WERI-Rb-1 (cell line): ENCODE measurements around the gene KISS1.

Experiments used
- DNase-seq: peaks from one replicate; pipeline ENCODE4 v3.0.0-alpha.2; 2020
- H3K27ac ChIP-seq: fragments of 250-450 bp; sonication (Bioruptor Pico); 2 replicates; pipeline ENCODE4 v1.5.1; 2020; ENCODE audit warnings: mild to moderate bottlenecking, moderate library complexity
- H3K27me3 ChIP-seq: fragments of 250-450 bp; sonication (Bioruptor Pico); 2 replicates; pipeline ENCODE4 v1.5.1; 2021; ENCODE audit warnings: mild to moderate bottlenecking, low read depth, moderate library complexity; ENCODE audit not compliant: insufficient read depth, severe bottlenecking
- H3K36me3 ChIP-seq: fragments of 250-450 bp; sonication (Bioruptor Pico); 2 replicates; pipeline ENCODE4 v1.5.1; 2020; ENCODE audit warnings: mild to moderate bottlenecking, moderate library complexity
- H3K4me3 ChIP-seq: 2 replicates; pipeline ENCODE4 v1.5.1; 2011; ENCODE audit warnings: low read depth, mild to moderate bottlenecking, control low read depth, low read length
- H3K9me3 ChIP-seq: fragments of 250-450 bp; sonication (Bioruptor Pico); 2 replicates; pipeline ENCODE4 v1.5.1; 2021; ENCODE audit warnings: mild to moderate bottlenecking, moderate library complexity; ENCODE audit not compliant: severe bottlenecking
- CTCF ChIP-seq: IDR thresholded peaks from 2 replicates; pipeline ENCODE4 v1.5.1; 2011; ENCODE audit warnings: low read depth, mild to moderate bottlenecking, control low read depth, inconsistent platforms, low read length

The KISS1 gene

GRCh38 chr1:204188959-204189639, 7.2 kb downstream of the KISS1 start:
- no peaks in the 10 kb centered on the region for H3K9me3 ChIP-seq
- DNase-seq, result no peak
- no peaks in the 10 kb centered on the region for H3K27me3 ChIP-seq
- no peak overlapping the region for H3K4me3 ChIP-seq
- H3K36me3 ChIP-seq, result no peaks in the 10 kb centered on the region
- TF ChIP-seq CTCF, result no peak
- H3K27ac ChIP-seq, result no peak overlapping the region

DNA sequence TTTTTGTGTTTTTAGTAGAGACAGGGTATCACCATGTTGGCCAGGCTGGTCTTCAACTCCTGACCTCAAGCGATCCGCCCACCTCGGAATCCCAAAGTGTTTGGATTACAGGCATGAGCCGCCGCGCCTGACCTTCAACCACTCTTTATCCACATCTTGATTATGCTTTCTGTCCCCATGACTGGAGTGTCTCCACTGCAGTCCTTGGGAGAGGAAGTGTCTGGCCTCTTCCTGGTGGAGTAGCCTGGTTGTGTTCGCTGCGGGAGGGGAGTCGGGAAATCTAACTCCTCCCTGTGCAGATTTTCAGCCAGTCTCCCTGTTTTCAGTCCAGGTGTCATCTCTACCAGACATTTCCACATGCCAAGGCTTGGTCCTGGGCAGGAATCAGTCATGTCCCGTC, 9.7 kb downstream of the KISS1 start:
- TF ChIP-seq CTCF, result no peak
- peaks cover 3% of the 10 kb centered on the region for H3K9me3 ChIP-seq
- no peaks in the 10 kb centered on the region for H3K36me3 ChIP-seq
- DNase-seq, result peak; percentile 54
- H3K27me3 ChIP-seq, result no peaks in the 10 kb centered on the region
- no peak overlapping the region for H3K4me3 ChIP-seq
- H3K27ac ChIP-seq, result no peak overlapping the region

- H3K4me3 ChIP-seq, result no peak overlapping the region
- no peak for TF ChIP-seq CTCF
- no peak for DNase-seq
- no peaks in the 10 kb centered on the region for H3K36me3 ChIP-seq
- H3K9me3 ChIP-seq, result peaks cover 24% of the 10 kb centered on the region
- H3K27me3 ChIP-seq, result no peaks in the 10 kb centered on the region
- no peak overlapping the region for H3K27ac ChIP-seq
Observed at GRCh38 chr1:204181116-204181515, 15.2 kb downstream of the KISS1 start.

GRCh38 chr1:204180133-204180532, 16.2 kb downstream of the KISS1 start:
- no peak for TF ChIP-seq CTCF
- DNase-seq, result no peak
- Histone ChIP-seq H3K27me3 (no peaks in the 10 kb centered on the region), H3K36me3 (no peaks in the 10 kb centered on the region), H3K27ac (no peak overlapping the region), H3K4me3 (no peak overlapping the region), H3K9me3 (peaks cover 24% of the 10 kb centered on the region)

GRCh38 chr1:204178487-204179281, 17.6 kb downstream of the KISS1 start:
- DNase-seq, result no peak

More at GRCh38 chr1:204178487-204179281, 17.6 kb downstream of the KISS1 start:
- Histone ChIP-seq H3K27ac (no peak overlapping the region; the same call in 1 of the 2 replicates), H3K9me3 (peaks cover 24% of the 10 kb centered on the region), H3K4me3 (no peak overlapping the region), H3K36me3 (no peaks in the 10 kb centered on the region), H3K27me3 (no peaks in the 10 kb centered on the region)
- TF ChIP-seq CTCF, result no peak
